Psoas muscle (tissue), 8 donors: ENCODE results near the gene PSAPL1. TPM values are rescaled to one million over a fixed set of nuclear protein-coding genes. Genes with fewer than 3 reads are reported as not detected.

ENCODE experiments used
- ATAC-seq, 4 donors: fragments of 200-7000 bp; cut with Tn5 transposase; one replicate each; pipeline ENCODE4 v1.9.1; 2020; ENCODE audit warnings: moderate library complexity in 3 of 4, mild to moderate bottlenecking in 2 of 4
- DNase-seq, 2 donors: peaks; one replicate each; pipeline ENCODE4 v3.0.0-alpha.2; 2020
- H3K27ac ChIP-seq: fragments of 200-600 bp; one replicate; pipeline ENCODE4 v1.8.0; 2022
- H3K27me3 ChIP-seq, 3 donors: fragments of 200-600 bp in 1 of 3; one replicate each; pipeline versions ENCODE4 v1.6.1 to v1.8.0; 2013 to 2022; ENCODE audit warnings: low read length in 2 of 3, mild to moderate bottlenecking in 2 of 3, moderate library complexity in 1 of 3; ENCODE audit not compliant: insufficient read depth in 3 of 3
- H3K36me3 ChIP-seq, 2 donors: fragments of 200-600 bp in 1 of 2; one replicate each; pipeline versions ENCODE4 v1.6.1 to v1.8.0; 2013 to 2022; ENCODE audit warnings: low read depth in 1 of 2, mild to moderate bottlenecking in 1 of 2, moderate library complexity in 1 of 2; ENCODE audit not compliant: insufficient read depth in 1 of 2
- H3K4me1 ChIP-seq: fragments of 200-600 bp; one replicate; pipeline ENCODE4 v1.8.0; 2022
- H3K4me3 ChIP-seq: fragments of 200-600 bp; one replicate; pipeline ENCODE4 v1.8.0; 2022; ENCODE audit warnings: mild to moderate bottlenecking
- H3K9me3 ChIP-seq: fragments of 200-600 bp; one replicate; pipeline ENCODE4 v1.8.0; 2022
- WGBS, 3 donors: extraction: QIAGEN DNeasy Blood & Tissue Kit; methylation state at CpG; one replicate each; pipeline versions ENCODE4 v1.1.6 to v1.1.7; 2013; 5-methylcytosine and 5-hydroxymethylcytosine counted together
- intact Hi-C, 2 donors: fragments of 100-400 bp; cut with DNase I; formaldehyde crosslinking; loops; one replicate each; pipeline versions ENCODE4 v1.11.0 to v1.14.2; 2022
- polyA plus RNA-seq, 3 donors: library from polyadenylated mRNA; stranded (reverse); fragments of 200-250 nt; gene quantifications; one replicate each; pipeline ENCODE4 v1.2.3, GENCODE V29; 2013
- total RNA-seq, 4 donors: library from RNA; stranded (reverse); fragmentation: NEBNext Ultra II Directional in 2 of 4; extraction: Animal tissue kit (Norgen Biotek cat#: 25700) in 2 of 4; gene quantifications; one replicate each; pipeline versions ENCODE4 v1.2.1 to v1.2.4, GENCODE V29; 2021 to 2023
- TF ChIP-seq, protein P1 (sequence below): fragments of 200-600 bp; IDR thresholded peaks from one replicate; pipeline ENCODE4 v1.8.0; 2022; ENCODE audit warnings: antibody characterized with exemption
- donor health status: healthy with polysubstance abuse.
- donor health status: DM: no; HTN: no; CAD: no; lungs with moderate emphysema.
- donor health status: Bipolar disorder and iron deficiency.
- donor health status: healthy.
- donor health status: DM: yes; HTN: yes; CAD: no.
- donor health status: DM: no; HTN: no; CAD: no.
- donor health status: DM: no; HTN: no; CAD: no.
- donor health status: DM: yes; HTN: yes; CAD: no.

The PSAPL1 gene
- total and polyA plus RNA-seq, 7 donors: not detected

DNA sequence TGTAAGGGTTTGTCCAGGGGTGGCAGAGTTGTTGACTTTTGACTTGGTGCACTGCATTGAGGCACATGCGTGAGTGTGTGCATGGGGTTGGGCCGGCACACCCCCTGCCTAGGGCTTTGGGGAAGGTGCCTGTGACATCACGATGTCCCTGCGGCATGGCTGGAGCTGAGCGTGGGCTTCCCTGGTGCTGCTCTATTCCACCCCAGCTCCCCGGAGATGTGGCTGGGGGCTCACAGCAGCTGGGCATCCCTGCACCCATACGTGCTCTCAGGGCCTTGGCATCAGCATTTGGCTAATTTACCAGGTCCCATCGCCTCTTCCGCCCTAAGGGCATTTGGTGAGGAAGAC is 5.7 kb downstream of the PSAPL1 start:
- no peak overlapping the region for H3K27ac ChIP-seq
- WGBS, 3 donors: 81 to 93% (median 84%) methylated on average over 9 of the region's 9 CpGs
- TF ChIP-seq, protein P1, sequence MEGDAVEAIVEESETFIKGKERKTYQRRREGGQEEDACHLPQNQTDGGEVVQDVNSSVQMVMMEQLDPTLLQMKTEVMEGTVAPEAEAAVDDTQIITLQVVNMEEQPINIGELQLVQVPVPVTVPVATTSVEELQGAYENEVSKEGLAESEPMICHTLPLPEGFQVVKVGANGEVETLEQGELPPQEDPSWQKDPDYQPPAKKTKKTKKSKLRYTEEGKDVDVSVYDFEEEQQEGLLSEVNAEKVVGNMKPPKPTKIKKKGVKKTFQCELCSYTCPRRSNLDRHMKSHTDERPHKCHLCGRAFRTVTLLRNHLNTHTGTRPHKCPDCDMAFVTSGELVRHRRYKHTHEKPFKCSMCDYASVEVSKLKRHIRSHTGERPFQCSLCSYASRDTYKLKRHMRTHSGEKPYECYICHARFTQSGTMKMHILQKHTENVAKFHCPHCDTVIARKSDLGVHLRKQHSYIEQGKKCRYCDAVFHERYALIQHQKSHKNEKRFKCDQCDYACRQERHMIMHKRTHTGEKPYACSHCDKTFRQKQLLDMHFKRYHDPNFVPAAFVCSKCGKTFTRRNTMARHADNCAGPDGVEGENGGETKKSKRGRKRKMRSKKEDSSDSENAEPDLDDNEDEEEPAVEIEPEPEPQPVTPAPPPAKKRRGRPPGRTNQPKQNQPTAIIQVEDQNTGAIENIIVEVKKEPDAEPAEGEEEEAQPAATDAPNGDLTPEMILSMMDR: no peak

DNA sequence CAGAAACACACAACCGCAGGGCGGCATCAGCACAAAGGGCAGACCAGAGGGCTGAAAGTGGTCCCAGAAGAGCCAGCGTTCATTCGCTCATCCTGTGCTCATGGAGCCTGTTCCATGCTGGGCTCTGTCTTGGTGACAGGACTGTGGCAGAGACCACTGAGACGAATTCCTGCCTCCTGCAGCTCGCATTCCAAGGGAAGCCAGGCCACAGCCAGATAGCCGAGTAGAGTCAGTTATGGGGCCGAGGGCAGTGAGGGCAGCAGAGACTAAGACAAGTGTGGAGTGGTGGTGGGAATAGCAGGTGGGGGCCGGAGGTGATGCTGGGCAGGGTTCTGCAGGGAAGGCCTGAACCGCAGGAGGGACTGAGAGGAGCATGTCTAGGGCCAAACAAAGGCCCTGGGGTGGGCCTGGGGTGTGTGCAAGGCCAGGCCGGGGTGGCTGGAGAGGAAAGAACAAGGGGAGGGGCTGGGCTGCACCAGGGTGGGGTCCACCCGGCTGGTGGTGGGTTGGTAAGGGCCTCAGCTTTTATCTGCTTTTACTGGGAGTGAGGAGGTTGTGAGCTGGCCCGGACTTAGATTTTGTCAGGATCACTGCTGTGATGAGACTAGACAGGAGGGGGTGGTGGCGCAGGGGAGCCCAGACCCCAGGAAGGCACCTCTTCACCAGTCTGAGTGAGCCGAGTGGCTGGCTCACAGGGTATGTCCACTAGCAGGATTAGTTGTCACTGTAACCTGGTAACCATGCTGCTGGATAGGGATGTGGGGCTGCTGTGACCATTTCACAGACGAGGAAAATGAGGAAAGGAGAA is 6.3 kb downstream of the PSAPL1 start:
- intact Hi-C loops: no loop called here
- Histone ChIP-seq H3K36me3 (no peaks in the 10 kb centered on the region), H3K27ac (no peak overlapping the region), H3K9me3 (no peaks in the 10 kb centered on the region), H3K4me3 (no peak overlapping the region), H3K27me3 (peaks cover 0 to 2% (median 0%) of the 10 kb centered on the region in 3 donors), H3K4me1 (no peaks in the 10 kb centered on the region)
- TF ChIP-seq, protein P1: no peak
- 88 to 92% (median 88%) methylated on average over 16 of the region's 16 CpGs for WGBS, 3 donors
- no peak for DNase-seq
- no peak for ATAC-seq

More for the DNA sequence above, 5.7 kb downstream of the PSAPL1 start:
- intact Hi-C loops: no loop called here
- Histone ChIP-seq H3K9me3 (no peaks in the 10 kb centered on the region), H3K27me3 (peaks cover 0 to 2% (median 0%) of the 10 kb centered on the region in 3 donors), H3K4me1 (no peaks in the 10 kb centered on the region), H3K36me3 (no peaks in the 10 kb centered on the region), H3K4me3 (no peak overlapping the region)
- ATAC-seq (no peak), DNase-seq (no peak)

DNA sequence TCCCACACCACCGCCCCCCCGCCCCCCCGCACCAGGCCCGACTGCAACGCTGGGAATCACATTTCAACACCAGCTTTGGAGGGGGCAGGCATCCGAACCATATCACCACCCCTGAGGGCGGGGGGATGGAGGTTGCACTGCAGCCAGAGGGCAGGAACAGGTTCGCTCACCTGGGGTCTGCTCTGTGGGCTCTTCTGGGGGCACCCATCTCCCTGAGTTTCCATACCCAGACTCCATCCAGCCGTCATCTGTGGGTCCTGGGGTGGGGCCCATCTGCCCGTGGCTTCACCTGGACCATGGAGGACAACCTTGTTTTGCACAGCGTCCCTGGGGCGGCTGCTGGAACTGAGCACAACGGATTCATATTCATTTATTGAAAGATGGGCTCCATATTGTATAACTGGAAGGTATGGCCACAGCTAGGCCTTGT is 6.9 kb downstream of the PSAPL1 start:
- Histone ChIP-seq H3K27me3 (peaks cover 0 to 2% (median 0%) of the 10 kb centered on the region in 3 donors), H3K9me3 (no peaks in the 10 kb centered on the region), H3K36me3 (no peaks in the 10 kb centered on the region), H3K4me3 (no peak overlapping the region), H3K4me1 (no peaks in the 10 kb centered on the region), H3K27ac (no peak overlapping the region)
- WGBS, 3 donors: 86 to 91% (median 90%) methylated on average over 11 to 13 of the region's 13 CpGs
- ATAC-seq: no peak
- DNase-seq: no peak
- TF ChIP-seq, protein P1: no peak
- intact Hi-C loops: no loop called here

DNA sequence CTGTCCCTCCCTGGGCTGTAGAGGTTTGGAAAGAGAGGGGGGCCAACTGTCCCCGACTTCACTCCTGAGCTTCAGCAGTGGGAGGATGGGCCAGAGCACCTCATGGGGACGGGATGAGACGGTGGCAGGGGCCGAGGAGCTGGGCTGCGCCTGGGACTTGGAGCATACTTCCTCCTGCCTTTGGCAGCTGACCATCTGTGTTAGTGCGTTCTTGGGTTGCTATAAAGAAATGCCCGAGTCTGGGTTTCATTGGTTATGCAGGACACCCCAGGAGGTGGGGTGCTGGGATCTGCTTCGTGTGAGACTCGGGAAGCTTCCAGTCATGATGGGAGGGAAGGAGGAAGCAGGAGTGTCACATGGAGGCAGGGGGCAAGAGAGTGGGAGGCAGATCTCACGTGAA is 7.4 kb downstream of the PSAPL1 start:
- ATAC-seq (no peak), DNase-seq (no peak)
- H3K4me3 ChIP-seq: no peak overlapping the region
- H3K9me3 ChIP-seq: no peaks in the 10 kb centered on the region
- H3K27me3 ChIP-seq: peaks cover 0 to 2% (median 0%) of the 10 kb centered on the region in 3 donors
- intact Hi-C loops: no loop called here
- no peak overlapping the region for H3K27ac ChIP-seq
- no peaks in the 10 kb centered on the region for H3K36me3 ChIP-seq
- H3K4me1 ChIP-seq: no peaks in the 10 kb centered on the region
- TF ChIP-seq, protein P1: no peak
- 72 to 85% (median 79%) methylated on average over 10 of the region's 10 CpGs for WGBS, 3 donors
